HG03469 (cell line): ENCODE measurements around the gene GEMIN4.
"Not testable (repeated sequence)": the region's sequence is repeated elsewhere in the genome, so short reads cannot be mapped to it uniquely, and the experiment has no call there.

Experiments used
- ATAC-seq: cut with Tn5 transposase; IDR thresholded peaks from one replicate; pipeline ENCODE4 v1.9.1; 2021; ENCODE audit warnings: mild to moderate bottlenecking, moderate library complexity, moderate number of reproducible peaks; ENCODE audit not compliant: unreplicated experiment

Gene GEMIN4

GRCh38 chr17:704111-704864 is 47.8 kb downstream of the GEMIN4 start:
- no peak for ATAC-seq

- no peak for ATAC-seq
Observed at GRCh38 chr17:703081-703875, 48.8 kb downstream of the GEMIN4 start.

GRCh38 chr17:700504-701094 is 51.5 kb downstream of the GEMIN4 start:
- no peak for ATAC-seq

- no peak for ATAC-seq
Observed at GRCh38 chr17:699345-699744, 52.7 kb downstream of the GEMIN4 start.

GRCh38 chr17:698096-698495 is 54.0 kb downstream of the GEMIN4 start:
- not testable (repeated sequence) for ATAC-seq

- no peak for ATAC-seq
Observed at GRCh38 chr17:697682-698081, 54.4 kb downstream of the GEMIN4 start.

- ATAC-seq = no peak
Observed at GRCh38 chr17:696369-696768, 55.7 kb downstream of the GEMIN4 start.
